NCI-H1092 (cell line): ENCODE measurements around the gene LTF.
"Not testable (repeated sequence)": the region's sequence is repeated elsewhere in the genome, so short reads cannot be mapped to it uniquely, and the experiment has no call there.

Source experiments
- DNase-seq: peaks from one replicate; lab custom pipeline; 2025; lab: John Stamatoyannopoulos, UW

The LTF gene

GRCh38 chr3:46412786-46413298, 51.9 kb downstream of the LTF start:
- DNase-seq = no peak

- DNase-seq = no peak
Observed at GRCh38 chr3:46411271-46411670, 53.4 kb downstream of the LTF start.

- DNase-seq = no peak
Observed at GRCh38 chr3:46410669-46411068, 54.0 kb downstream of the LTF start.

- no peak for DNase-seq
Observed at GRCh38 chr3:46409739-46410489, 54.8 kb downstream of the LTF start.

GRCh38 chr3:46408853-46409252, 55.9 kb downstream of the LTF start:
- DNase-seq = no peak

GRCh38 chr3:46407970-46408369, 56.7 kb downstream of the LTF start:
- DNase-seq = no peak

- no peak for DNase-seq
Observed at GRCh38 chr3:46406788-46407611, 57.7 kb downstream of the LTF start, which contains the start of the genes CCR5AS and CCRL2. Gene CCR5AS, minus strand, starts transcription at chr3:46407066. Gene CCRL2, plus strand, starts transcription at chr3:46407259. Its CDS starts 821 bp downstream, at chr3:46408080.

GRCh38 chr3:46406443-46406787, 58.3 kb downstream of the LTF start:
- DNase-seq = no peak

- no peak for DNase-seq
Observed at GRCh38 chr3:46405301-46406019, 59.2 kb downstream of the LTF start.

- not testable (repeated sequence) for DNase-seq
Observed at GRCh38 chr3:46402902-46403301, 61.8 kb downstream of the LTF start.

GRCh38 chr3:46401579-46401978, 63.1 kb downstream of the LTF start:
- DNase-seq = no peak

- no peak for DNase-seq
Observed at GRCh38 chr3:46400846-46401245, 63.9 kb downstream of the LTF start.

GRCh38 chr3:46400000-46400734, 64.5 kb downstream of the LTF start:
- DNase-seq = no peak

- DNase-seq = no peak
Observed at GRCh38 chr3:46399557-46399956, 65.1 kb downstream of the LTF start.

GRCh38 chr3:46399098-46399497, 65.6 kb downstream of the LTF start:
- no peak for DNase-seq

- no peak for DNase-seq
Observed at GRCh38 chr3:46398186-46398955, 66.3 kb downstream of the LTF start.

- DNase-seq = no peak
Observed at GRCh38 chr3:46397111-46397510, 67.6 kb downstream of the LTF start.

GRCh38 chr3:46395766-46396530, 68.8 kb downstream of the LTF start:
- no peak for DNase-seq

GRCh38 chr3:46395210-46395661, 69.5 kb downstream of the LTF start:
- no peak for DNase-seq
